ENCODE measurements around the gene THOP1. TPM values are rescaled to one million over a fixed set of nuclear protein-coding genes. Genes with fewer than 3 reads are reported as not detected.

THOP1 gene
- total RNA-seq (2014; rRNA removed; shearing (Covaris generic)) = 206 and 287 TPM in 2 replicates

DNA sequence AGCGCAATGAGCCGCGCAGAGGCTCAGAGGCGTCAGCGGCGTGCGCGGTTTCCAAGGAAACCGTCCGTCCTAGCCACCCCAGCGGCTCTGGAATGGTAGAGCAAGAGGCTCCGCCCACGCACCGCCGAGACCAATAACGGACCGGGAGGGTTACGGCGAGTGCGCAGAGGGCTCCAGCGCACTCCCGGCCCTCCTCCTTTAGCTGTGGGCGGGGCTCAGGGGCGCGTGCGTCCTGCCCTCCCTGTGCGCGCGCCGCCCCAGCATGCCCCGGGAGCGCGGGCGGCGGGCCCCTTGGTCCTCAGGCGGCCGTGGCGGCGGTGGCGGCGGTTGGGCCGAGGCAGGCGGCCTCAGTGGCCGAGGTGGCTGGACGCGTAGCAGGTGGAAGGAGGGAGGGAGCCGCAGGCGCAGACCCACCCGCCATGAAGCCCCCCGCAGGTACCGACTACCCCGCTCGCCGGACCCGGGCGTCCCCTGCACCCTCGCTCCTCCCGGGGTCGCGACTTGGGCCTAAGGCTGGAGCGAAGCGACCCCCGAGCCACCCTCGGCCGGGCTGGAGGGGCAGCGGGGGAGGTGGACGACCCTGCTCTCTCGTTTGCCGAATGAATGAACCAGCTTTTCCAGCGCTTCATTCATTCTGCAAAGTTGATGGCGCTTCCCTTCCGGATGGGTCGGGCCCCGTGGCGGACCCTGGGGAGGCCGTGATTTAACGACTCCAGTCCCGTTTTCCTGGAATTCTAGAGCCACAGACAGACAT lies at the start of gene THOP1:
Gene THOP1, plus strand, starts transcription at position 260 of the 754 bp plus-strand sequence. Its CDS starts 160 bp downstream, at position 420.
- Histone ChIP-seq H3K27me3 (ENCODE audit: control insufficient read depth, insufficient read depth, low read length) (no peaks in the 10 kb centered on the region), H3K4me3 (ENCODE audit: insufficient read depth, low read depth, low read length) (peak within 1 kb of the TSS; percentile 93), H3K36me3 (replicated peaks; ENCODE audit: control insufficient read depth, insufficient read depth, low read length) (peaks cover 4% of the 10 kb centered on the region)
- peak; percentile 100 for DNase-seq

- Histone ChIP-seq H3K27me3 (ENCODE audit: control insufficient read depth, insufficient read depth, low read length) (no peaks in the 10 kb centered on the region; the same call in 1 of the 2 replicates), H3K4me3 (ENCODE audit: insufficient read depth, low read depth, low read length) (no peak overlapping the region), H3K36me3 (replicated peaks; ENCODE audit: control insufficient read depth, insufficient read depth, low read length) (peaks cover 10% of the 10 kb centered on the region)
- DNase-seq = no peak
Measured at GRCh38 chr19:2736550-2737190, 48.6 kb upstream of the THOP1 start.

GRCh38 chr19:2739602-2740313 lies 45.5 kb upstream of the THOP1 start, which contains the start of gene SLC39A3:
TSS of gene SLC39A3 (minus strand) at chr19:2740017. CDS start at chr19:2737257, 2,760 bp downstream.
- H3K36me3 ChIP-seq (replicated peaks; ENCODE audit: control insufficient read depth, insufficient read depth, low read length) = peaks cover 9% of the 10 kb centered on the region
- peak; percentile 100 for DNase-seq
- peak within 1 kb of the TSS; percentile 91 for H3K4me3 ChIP-seq (ENCODE audit: insufficient read depth, low read depth, low read length)
- H3K27me3 ChIP-seq (ENCODE audit: control insufficient read depth, insufficient read depth, low read length) = no peaks in the 10 kb centered on the region; the same call in 1 of the 2 replicates

DNA sequence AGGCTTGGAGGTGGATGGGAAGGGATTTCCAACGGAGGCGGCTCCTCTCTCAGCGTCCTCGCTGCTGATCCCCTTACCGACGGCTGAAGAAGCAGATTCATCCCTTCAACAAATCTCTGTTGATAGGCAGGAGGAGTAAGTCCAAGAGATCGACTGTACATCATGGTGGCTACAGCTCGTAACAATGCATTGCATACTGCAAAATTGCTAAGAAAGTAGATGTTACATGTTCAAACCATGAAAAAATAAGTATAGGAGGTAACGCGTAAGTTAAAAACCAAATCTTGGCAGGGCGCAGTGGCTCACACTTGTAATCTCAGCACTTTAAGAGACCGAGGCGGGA lies 45.0 kb upstream of the THOP1 start:
- no peaks in the 10 kb centered on the region; the same call in 1 of the 2 replicates for H3K27me3 ChIP-seq (ENCODE audit: control insufficient read depth, insufficient read depth, low read length)
- peaks cover 9% of the 10 kb centered on the region for H3K36me3 ChIP-seq (replicated peaks; ENCODE audit: control insufficient read depth, insufficient read depth, low read length)
- no peak for DNase-seq
- H3K4me3 ChIP-seq (ENCODE audit: insufficient read depth, low read depth, low read length) = no peak overlapping the region

DNA sequence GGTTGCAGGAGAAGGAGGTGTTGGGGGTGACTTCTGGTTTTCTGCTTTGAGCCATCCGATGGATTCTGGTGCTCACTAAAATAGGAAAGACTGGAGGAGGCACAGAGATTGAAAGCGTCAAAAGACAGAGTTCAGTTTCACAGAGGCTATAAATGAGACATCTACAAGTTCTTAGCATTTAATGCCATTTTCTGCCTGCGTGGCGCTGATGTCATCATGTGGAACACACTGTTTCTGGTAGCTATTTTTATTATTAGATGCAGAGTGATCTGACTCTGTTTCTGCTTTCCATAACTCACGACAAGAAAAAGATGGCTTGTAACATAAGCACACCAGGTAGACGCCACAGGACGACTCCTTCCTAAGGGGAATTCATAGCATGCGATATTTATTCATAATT lies 42.2 kb upstream of the THOP1 start:
- Histone ChIP-seq H3K36me3 (replicated peaks; ENCODE audit: control insufficient read depth, insufficient read depth, low read length) (no peaks in the 10 kb centered on the region), H3K4me3 (ENCODE audit: insufficient read depth, low read depth, low read length) (no peak overlapping the region), H3K27me3 (ENCODE audit: control insufficient read depth, insufficient read depth, low read length) (no peaks in the 10 kb centered on the region; the same call in 1 of the 2 replicates)
- no peak for DNase-seq

GRCh38 chr19:2744113-2744512 lies 41.2 kb upstream of the THOP1 start:
- DNase-seq = no peak
- no peak overlapping the region for H3K4me3 ChIP-seq (ENCODE audit: insufficient read depth, low read depth, low read length)
- H3K36me3 ChIP-seq (replicated peaks; ENCODE audit: control insufficient read depth, insufficient read depth, low read length) = no peaks in the 10 kb centered on the region
- H3K27me3 ChIP-seq (ENCODE audit: control insufficient read depth, insufficient read depth, low read length) = no peaks in the 10 kb centered on the region; the same call in 1 of the 2 replicates

- DNase-seq = no peak
- Histone ChIP-seq H3K27me3 (ENCODE audit: control insufficient read depth, insufficient read depth, low read length) (no peaks in the 10 kb centered on the region; the same call in 1 of the 2 replicates), H3K36me3 (replicated peaks; ENCODE audit: control insufficient read depth, insufficient read depth, low read length) (no peaks in the 10 kb centered on the region), H3K4me3 (ENCODE audit: insufficient read depth, low read depth, low read length) (no peak overlapping the region)
Measured at GRCh38 chr19:2747349-2747748, 38.0 kb upstream of the THOP1 start.

DNA sequence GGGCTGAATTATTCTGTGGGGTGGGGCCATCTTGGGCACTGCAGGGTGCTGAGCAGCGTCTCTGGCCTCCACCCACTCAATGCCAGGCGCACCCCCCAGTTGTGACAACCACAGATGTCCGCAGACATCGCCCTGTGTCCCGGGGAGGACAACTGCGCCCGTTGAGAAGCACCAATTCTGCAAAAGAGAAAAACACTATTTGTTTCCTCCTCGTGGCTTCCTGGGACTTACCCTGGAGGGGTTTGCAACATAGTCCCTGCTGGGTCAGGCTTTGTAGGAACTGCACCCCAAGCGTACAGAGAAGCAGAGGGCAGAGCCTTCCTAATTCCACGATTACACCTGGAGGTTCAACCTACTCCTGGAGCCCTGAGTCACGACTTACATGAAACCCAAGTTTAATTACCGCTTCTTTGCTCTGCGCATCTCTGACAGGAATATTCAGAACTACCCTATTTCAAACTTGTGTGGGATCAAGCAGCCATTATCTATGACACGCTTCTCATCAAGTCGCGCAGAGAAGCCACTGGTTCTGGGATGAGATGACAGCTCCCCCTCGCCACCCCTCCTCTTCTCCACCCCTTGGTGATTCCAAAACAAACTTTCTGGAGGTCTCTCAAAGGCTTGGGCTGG lies 34.4 kb upstream of the THOP1 start:
- Histone ChIP-seq H3K4me3 (ENCODE audit: insufficient read depth, low read depth, low read length) (no peak overlapping the region), H3K36me3 (replicated peaks; ENCODE audit: control insufficient read depth, insufficient read depth, low read length) (peaks cover 7% of the 10 kb centered on the region), H3K27me3 (ENCODE audit: control insufficient read depth, insufficient read depth, low read length) (no peaks in the 10 kb centered on the region)
- DNase-seq = no peak

GRCh38 chr19:2751438-2751830 lies 33.9 kb upstream of the THOP1 start:
- no peaks in the 10 kb centered on the region for H3K27me3 ChIP-seq (ENCODE audit: control insufficient read depth, insufficient read depth, low read length)
- H3K4me3 ChIP-seq (ENCODE audit: insufficient read depth, low read depth, low read length) = no peak overlapping the region
- H3K36me3 ChIP-seq (replicated peaks; ENCODE audit: control insufficient read depth, insufficient read depth, low read length) = peaks cover 7% of the 10 kb centered on the region
- no peak for DNase-seq

DNA sequence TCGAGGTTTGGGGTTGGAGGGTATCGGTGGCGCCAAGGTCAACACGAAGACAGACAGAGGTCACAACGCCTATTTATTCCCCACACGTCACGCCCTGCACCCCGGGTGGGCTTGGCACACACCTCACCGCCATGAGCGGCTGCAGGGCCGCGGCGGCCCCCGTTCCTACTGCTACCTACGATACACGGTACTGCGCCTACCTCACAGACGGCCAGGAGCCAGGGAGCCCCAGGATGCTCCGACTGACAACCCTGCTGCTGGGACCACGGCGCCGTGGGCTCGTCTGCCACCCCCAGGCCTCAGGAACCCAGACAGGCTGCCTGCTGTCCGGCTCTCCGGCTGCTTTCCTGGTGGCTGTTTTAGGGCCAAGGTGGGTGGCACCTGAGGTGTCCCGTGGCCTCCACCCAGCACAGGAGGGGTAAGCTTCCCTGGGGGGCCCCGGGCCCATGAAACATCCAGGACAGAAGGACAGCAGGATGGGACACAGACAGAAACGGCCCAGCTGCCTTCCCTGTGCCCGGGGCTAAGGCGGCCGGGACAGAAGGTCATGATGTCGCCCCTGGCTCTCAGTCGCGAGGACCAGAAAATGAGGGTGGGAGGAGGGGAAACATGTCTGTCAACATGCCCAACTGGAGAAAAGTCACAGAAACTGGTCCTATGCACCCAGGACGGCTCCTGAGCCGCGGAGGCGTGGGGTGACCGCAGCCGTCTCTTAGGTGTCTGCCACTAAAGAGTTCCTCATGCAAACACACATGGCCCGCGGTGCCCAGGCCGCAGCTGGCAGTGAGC lies 30.4 kb upstream of the THOP1 start:
- Histone ChIP-seq H3K27me3 (ENCODE audit: control insufficient read depth, insufficient read depth, low read length) (no peaks in the 10 kb centered on the region), H3K4me3 (ENCODE audit: insufficient read depth, low read depth, low read length) (no peak overlapping the region), H3K36me3 (replicated peaks; ENCODE audit: control insufficient read depth, insufficient read depth, low read length) (peaks cover 15% of the 10 kb centered on the region)
- peak; percentile 58 for DNase-seq

- Histone ChIP-seq H3K4me3 (ENCODE audit: insufficient read depth, low read depth, low read length) (no peak overlapping the region), H3K27me3 (ENCODE audit: control insufficient read depth, insufficient read depth, low read length) (no peaks in the 10 kb centered on the region), H3K36me3 (replicated peaks; ENCODE audit: control insufficient read depth, insufficient read depth, low read length) (peaks cover 15% of the 10 kb centered on the region)
- DNase-seq = no peak
Measured at GRCh38 chr19:2755448-2755705, 29.9 kb upstream of the THOP1 start.

DNA sequence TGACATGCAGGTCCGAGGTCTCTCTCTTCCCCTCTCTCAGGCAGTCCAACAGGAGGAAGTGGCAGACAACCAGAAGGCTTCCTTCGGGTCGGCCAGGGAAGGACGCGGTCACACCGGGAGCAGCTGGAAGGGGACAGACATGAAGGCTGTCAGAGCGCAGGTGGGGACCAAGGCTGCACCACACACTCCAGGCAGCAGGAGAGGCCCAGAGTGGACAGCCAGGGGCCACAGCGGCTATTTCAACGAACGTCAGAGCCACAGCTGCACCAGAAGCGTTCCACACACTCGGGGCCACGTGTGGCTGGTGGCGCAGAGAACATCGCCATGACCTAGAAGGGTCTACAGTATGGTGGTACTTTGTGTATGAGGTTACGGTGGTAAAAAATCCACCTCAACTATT lies 29.5 kb upstream of the THOP1 start:
- Histone ChIP-seq H3K4me3 (ENCODE audit: insufficient read depth, low read depth, low read length) (no peak overlapping the region), H3K36me3 (replicated peaks; ENCODE audit: control insufficient read depth, insufficient read depth, low read length) (peaks cover 16% of the 10 kb centered on the region), H3K27me3 (ENCODE audit: control insufficient read depth, insufficient read depth, low read length) (no peaks in the 10 kb centered on the region)
- no peak for DNase-seq

DNA sequence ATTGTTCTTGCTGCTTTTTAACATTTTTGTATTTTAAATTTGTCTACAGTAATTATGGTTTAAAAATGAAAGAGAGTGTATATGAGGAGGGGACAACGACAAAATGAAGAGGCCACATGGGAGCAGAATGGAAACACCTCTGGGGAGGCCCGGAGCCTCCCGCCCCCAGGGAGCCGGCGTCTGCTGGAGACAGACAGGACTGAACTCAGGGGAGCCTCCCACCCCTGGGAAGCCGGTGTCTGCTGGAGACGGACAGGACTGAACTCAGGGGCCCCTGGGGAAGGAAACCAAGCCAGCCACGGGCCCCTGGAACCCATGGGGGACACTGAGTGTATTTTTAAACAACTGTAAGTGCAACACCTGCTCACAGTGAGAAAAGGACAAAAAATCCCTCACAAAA lies 28.8 kb upstream of the THOP1 start:
- peaks cover 16% of the 10 kb centered on the region for H3K36me3 ChIP-seq (replicated peaks; ENCODE audit: control insufficient read depth, insufficient read depth, low read length)
- no peaks in the 10 kb centered on the region for H3K27me3 ChIP-seq (ENCODE audit: control insufficient read depth, insufficient read depth, low read length)
- peak; percentile 55 for DNase-seq
- no peak overlapping the region for H3K4me3 ChIP-seq (ENCODE audit: insufficient read depth, low read depth, low read length)
